Uterus (tissue), 2 donors: ENCODE measurements around the gene MOV10L1.

Experiments
- CTCF ChIP-seq, 4 experiments: fragments of 200-600 bp in 2 of 4; fragments of 450-650 bp in 2 of 4; sonication (generic) in 2 of 4; IDR thresholded peaks; one replicate each; pipeline ENCODE4 v1.5.1; 2016 to 2019; ENCODE audit warnings: antibody characterized with exemption in 4 of 4, mild to moderate bottlenecking in 2 of 4, moderate library complexity in 1 of 4
- POLR2A ChIP-seq, 2 donors: fragments of 450-650 bp; IDR thresholded peaks; one replicate each; pipeline ENCODE4 v1.6.1; 2016; ENCODE audit warnings: antibody characterized with exemption in 2 of 2, mild to moderate bottlenecking in 1 of 2, moderate library complexity in 1 of 2

- TF ChIP-seq POLR2A (IDR thresholded peaks at IDR 0.05) = no peak
- no peak for TF ChIP-seq CTCF (IDR thresholded peaks at IDR 0.05)
Measured at GRCh38 chr22:50177537-50178470, 88.0 kb downstream of the MOV10L1 start.
